Measurements from ENCODE around the gene SLC6A11. TPM values are rescaled to one million over a fixed set of nuclear protein-coding genes. Genes with fewer than 3 reads are reported as not detected.

Gene SLC6A11
- total and polyA plus RNA-seq, 2 of the 13 experiments (the other 11 are each of a cell fraction or from before 2014, with no cell fraction given) = 17.9 to 34.5 TPM

DNA sequence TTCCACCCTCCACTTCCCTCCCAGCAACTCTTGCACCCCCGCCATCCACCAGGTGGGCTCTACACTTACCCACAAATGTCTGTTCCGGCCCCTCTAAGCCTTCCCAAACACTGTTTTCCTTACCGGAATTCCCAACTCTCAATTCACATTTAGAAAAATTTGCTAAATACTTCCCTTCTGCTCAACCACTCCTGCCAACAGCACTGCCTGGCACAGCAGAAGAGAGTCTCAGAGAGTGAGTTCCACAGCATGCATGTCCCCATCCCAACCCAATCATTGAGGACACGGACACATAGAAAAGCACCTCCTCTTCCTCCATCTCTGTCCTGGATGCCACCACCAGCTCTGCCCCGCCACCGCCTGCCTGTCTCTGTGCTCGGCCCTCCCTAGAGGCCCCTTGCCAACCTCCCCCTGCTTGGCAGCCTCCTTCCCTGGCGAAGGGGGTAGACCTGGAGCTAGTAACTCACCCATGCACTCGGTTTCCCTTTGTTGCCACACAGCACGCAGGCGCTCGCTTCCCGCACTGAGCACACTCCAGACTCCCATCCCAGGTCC lies 110.3 kb downstream of the SLC6A11 start:
- intact Hi-C loops (cut with micrococcal nuclease; ENCODE audit: unreplicated experiment) = no loop called here
- Histone ChIP-seq H3K79me2 (ENCODE audit: insufficient read depth, low read length) (no peaks in the 10 kb centered on the region), H3K9me3 (ENCODE audit: low read length) (no peaks in the 10 kb centered on the region), H3K4me1 (ENCODE audit: insufficient read depth, low read length) (no peaks in the 10 kb centered on the region), H4K20me1 (ENCODE audit: insufficient read depth, low read length) (no peaks in the 10 kb centered on the region), H3K36me3 (replicated peaks in 1 of 2; ENCODE audit: control insufficient read depth in 1 of 2, insufficient read depth in 2 of 2, low read length in 2 of 2) (no peaks in the 10 kb centered on the region; a peak in 1 of 5 replicates), H3K4me3 (replicated peaks in 1 of 3; ENCODE audit: insufficient read depth in 1 of 3, low read depth in 2 of 3, low read length in 3 of 3) (no peak overlapping the region), H3K9ac (ENCODE audit: insufficient read depth, low read depth, low read length) (no peak overlapping the region), H3K27me3 (ENCODE audit: control insufficient read depth in 1 of 2, insufficient read depth in 2 of 2, low read length in 2 of 2) (peaks cover 0 to 2% of the 10 kb centered on the region in 2 experiments; a peak in 1 of 5 replicates), H3K27ac (ENCODE audit: extremely low read length, insufficient read depth, low read length) (no peak overlapping the region), H2AFZ (ENCODE audit: low read length) (no peak overlapping the region), H3K4me2 (ENCODE audit: low read depth, low read length) (no peak overlapping the region)
- TF ChIP-seq ZNF782 (CRISPR knock-in tag; IDR thresholded peaks at IDR 0.05; ENCODE audit: borderline replicate concordance) (no peak), KLF11 (CRISPR knock-in tag; IDR thresholded peaks at IDR 0.05) (no peak), AGO2 (optimal IDR thresholded peaks at IDR 0.05; ENCODE audit: low read depth, low read length) (peak; percentile 36), ZNF737 (CRISPR knock-in tag; IDR thresholded peaks at IDR 0.05; ENCODE audit: borderline replicate concordance) (no peak), KLF6 (CRISPR knock-in tag; IDR thresholded peaks at IDR 0.05) (no peak), NFYB (CRISPR knock-in tag; IDR thresholded peaks at IDR 0.05) (no peak)
- CTCF ChIA-PET (ENCODE audit: low intra/inter-chr PET ratio, low total read pairs) = no interaction called here
- FAIRE-seq = no peak
- BruUV-seq (replicated peaks) = no TSS peak
- ATAC-seq = no peak
- DNase-seq (ENCODE audit: low spot score) = no peak
- 73% methylated on average over 13 of the region's 13 CpGs for WGBS (ENCODE audit: low lambda C conversion rate)
- POLR2A ChIA-PET = no interaction called here
- in situ Hi-C loops (cut with HindIII; ENCODE audit: extremely low pct_ligation_motif_present, low pct_unique_long_range_greater_than_20kb) = no loop called here

DNA sequence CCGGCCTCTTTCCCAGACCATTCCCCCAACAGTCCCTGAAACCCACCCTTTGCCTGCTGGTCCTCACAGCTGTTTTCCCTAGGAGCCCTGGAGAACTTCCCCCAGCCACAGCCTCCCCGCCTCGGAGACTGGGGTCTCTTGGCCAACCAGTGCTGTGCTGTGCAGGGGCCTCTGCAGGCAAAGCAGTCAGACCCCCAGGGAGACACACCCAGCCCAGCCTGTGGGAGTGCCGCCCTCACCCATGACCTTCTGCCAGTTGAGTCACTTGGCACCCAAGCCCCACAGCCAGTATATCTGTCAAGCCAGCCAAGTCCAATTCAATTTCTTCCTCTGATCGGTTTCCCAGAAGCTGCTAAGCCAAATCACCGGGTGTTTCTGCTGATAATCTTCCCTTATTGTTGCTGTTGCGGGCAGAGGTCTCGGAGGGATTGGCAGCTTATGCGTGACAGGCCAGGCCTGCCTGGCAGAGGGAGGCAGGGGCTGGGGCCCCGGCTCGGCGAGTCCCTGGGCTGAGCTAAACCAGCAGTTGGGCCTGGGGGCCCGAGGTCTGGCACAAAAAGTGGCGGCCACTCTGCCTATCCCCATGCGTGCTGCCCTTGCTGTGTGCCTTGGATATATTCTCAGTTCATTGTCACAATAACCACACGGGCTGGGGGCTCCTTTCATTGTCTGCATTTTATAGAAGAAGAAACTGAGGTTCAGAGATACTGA lies 110.9 kb downstream of the SLC6A11 start:
- Histone ChIP-seq H3K79me2 (ENCODE audit: insufficient read depth, low read length) (no peaks in the 10 kb centered on the region), H3K27me3 (ENCODE audit: control insufficient read depth in 1 of 2, insufficient read depth in 2 of 2, low read length in 2 of 2) (peaks cover 0 to 2% of the 10 kb centered on the region in 2 experiments; a peak in 1 of 5 replicates), H3K9me3 (ENCODE audit: low read length) (no peaks in the 10 kb centered on the region), H3K4me3 (replicated peaks in 1 of 3; ENCODE audit: insufficient read depth in 1 of 3, low read depth in 2 of 3, low read length in 3 of 3) (no peak overlapping the region), H2AFZ (ENCODE audit: low read length) (no peak overlapping the region), H3K4me1 (ENCODE audit: insufficient read depth, low read length) (no peaks in the 10 kb centered on the region), H4K20me1 (ENCODE audit: insufficient read depth, low read length) (no peaks in the 10 kb centered on the region), H3K27ac (ENCODE audit: extremely low read length, insufficient read depth, low read length) (no peak overlapping the region), H3K4me2 (ENCODE audit: low read depth, low read length) (no peak overlapping the region), H3K9ac (ENCODE audit: insufficient read depth, low read depth, low read length) (no peak overlapping the region), H3K36me3 (replicated peaks in 1 of 2; ENCODE audit: control insufficient read depth in 1 of 2, insufficient read depth in 2 of 2, low read length in 2 of 2) (no peaks in the 10 kb centered on the region; a peak in 1 of 5 replicates)
- intact Hi-C loops (cut with micrococcal nuclease; ENCODE audit: unreplicated experiment) = no loop called here
- POLR2A ChIA-PET = no interaction called here
- TF ChIP-seq POLR2AphosphoS5 (IDR thresholded peaks at IDR 0.05; ENCODE audit: low read depth, low read length) (no peak), HDAC1 (CRISPR knock-in tag; IDR thresholded peaks at IDR 0.05) (no peak), SAP130 (CRISPR knock-in tag; IDR thresholded peaks at IDR 0.05; ENCODE audit: low read depth) (no peak), FOXK2 (IDR thresholded peaks at IDR 0.05) (no peak), ZSCAN20 (CRISPR knock-in tag; IDR thresholded peaks at IDR 0.05; ENCODE audit: borderline replicate concordance) (no peak), ZNF564 (CRISPR knock-in tag; IDR thresholded peaks at IDR 0.05) (no peak), ZNF30 (CRISPR knock-in tag; IDR thresholded peaks at IDR 0.05) (no peak), HMGA1 (CRISPR knock-in tag; conservative IDR thresholded peaks at IDR 0.05) (no peak), PHF8 (CRISPR knock-in tag; IDR thresholded peaks at IDR 0.05) (no peak), SYNCRIP (IDR thresholded peaks at IDR 0.05; ENCODE audit: insufficient read depth, low read depth, low read length) (no peak), SIN3B (IDR thresholded peaks at IDR 0.05; ENCODE audit: low read length) (no peak)
- TF ChIP-seq, protein P1, sequence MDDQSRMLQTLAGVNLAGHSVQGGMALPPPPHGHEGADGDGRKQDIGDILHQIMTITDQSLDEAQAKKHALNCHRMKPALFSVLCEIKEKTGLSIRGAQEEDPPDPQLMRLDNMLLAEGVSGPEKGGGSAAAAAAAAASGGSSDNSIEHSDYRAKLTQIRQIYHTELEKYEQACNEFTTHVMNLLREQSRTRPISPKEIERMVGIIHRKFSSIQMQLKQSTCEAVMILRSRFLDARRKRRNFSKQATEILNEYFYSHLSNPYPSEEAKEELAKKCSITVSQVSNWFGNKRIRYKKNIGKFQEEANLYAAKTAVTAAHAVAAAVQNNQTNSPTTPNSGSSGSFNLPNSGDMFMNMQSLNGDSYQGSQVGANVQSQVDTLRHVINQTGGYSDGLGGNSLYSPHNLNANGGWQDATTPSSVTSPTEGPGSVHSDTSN (CRISPR knock-in tag; IDR thresholded peaks at IDR 0.05; ENCODE audit: borderline replicate concordance) = no peak
- TF ChIP-seq, protein P2, sequence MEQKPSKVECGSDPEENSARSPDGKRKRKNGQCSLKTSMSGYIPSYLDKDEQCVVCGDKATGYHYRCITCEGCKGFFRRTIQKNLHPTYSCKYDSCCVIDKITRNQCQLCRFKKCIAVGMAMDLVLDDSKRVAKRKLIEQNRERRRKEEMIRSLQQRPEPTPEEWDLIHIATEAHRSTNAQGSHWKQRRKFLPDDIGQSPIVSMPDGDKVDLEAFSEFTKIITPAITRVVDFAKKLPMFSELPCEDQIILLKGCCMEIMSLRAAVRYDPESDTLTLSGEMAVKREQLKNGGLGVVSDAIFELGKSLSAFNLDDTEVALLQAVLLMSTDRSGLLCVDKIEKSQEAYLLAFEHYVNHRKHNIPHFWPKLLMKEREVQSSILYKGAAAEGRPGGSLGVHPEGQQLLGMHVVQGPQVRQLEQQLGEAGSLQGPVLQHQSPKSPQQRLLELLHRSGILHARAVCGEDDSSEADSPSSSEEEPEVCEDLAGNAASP (CRISPR knock-in tag; IDR thresholded peaks at IDR 0.05; ENCODE audit: borderline replicate concordance) = no peak
- no peak for ATAC-seq
- no peak for FAIRE-seq
- WGBS (ENCODE audit: low lambda C conversion rate) = 56% methylated on average over 11 of the region's 16 CpGs
- in situ Hi-C loops (cut with HindIII; ENCODE audit: extremely low pct_ligation_motif_present, low pct_unique_long_range_greater_than_20kb) = no loop called here
- DNase-seq (ENCODE audit: low spot score) = no peak
- CTCF ChIA-PET (ENCODE audit: low intra/inter-chr PET ratio, low total read pairs) = no interaction called here
- BruUV-seq (replicated peaks) = no TSS peak

Measured in HepG2 (cell line).